Measurements from ENCODE around the gene SMIM5.

The SMIM5 gene

DNA sequence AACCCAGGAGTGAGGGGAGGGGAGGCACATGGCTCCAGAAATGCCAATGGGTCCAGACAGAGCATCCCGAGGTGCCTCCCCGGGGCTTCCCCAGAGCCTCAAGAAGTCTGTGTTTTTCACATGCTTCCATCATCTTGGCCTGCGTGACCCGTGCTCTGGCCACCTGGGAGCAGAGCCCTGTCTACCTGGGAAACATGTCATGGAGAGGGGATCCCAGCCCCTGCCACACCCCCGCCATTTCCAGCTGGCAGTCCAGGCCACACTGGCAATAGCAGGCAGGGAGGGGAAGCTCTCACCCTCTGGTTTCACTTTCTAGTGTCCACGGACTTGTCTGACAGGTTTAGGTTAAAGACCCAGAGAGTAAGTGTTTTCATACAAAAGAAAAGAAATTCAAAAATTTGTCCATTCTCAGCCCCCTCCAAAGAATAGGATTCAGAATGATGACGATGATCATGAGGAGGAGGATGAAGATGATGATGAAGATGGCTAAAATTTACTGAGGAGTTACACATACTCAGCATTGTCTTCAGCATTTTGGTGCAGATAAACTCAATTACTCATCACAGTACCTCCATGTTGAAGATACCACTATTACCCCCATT lies 9.0 kb downstream of the SMIM5 start:
- DNase-seq: peak; percentile 67

DNA sequence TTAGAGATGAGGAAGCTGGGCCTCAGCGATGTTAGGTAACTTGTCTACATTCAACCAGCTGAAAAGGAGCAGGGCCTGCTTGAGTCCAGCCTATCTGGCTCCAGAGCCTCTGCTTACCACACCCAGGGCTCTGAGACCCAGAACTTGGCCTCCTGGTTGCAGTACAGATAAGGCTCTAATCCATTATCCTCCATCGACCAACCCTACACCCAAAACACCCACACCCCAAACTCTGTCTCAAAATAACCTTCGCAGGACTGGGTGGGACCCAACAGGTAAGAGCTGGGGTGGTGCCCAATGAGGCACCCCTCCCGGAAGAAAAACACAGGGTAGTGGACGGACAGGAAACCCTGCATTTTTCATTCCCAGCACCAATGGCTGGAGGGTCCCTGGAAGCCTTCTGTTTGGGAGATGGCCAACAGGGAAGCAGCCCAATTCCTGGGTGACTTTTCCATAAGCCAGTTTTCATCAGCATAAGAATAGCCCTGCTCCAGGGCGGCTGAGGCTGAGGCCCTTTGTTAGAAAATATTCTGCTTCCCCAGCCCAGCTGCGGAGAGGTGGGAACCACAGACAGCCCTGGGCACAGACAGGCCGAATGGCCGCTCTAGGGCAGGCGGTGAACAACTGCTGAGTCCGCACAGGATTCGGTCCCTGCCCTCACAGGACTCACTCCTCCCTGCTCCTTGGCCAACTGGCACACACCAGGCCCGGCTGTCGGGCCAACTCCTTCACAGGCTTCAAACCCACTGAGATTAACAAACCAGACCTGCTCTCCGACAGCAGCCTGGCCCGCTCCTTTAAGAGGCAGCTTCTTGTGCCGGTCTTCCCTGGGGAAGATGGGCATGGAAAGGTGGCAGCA lies 9.8 kb downstream of the SMIM5 start:
- no peak for DNase-seq

DNA sequence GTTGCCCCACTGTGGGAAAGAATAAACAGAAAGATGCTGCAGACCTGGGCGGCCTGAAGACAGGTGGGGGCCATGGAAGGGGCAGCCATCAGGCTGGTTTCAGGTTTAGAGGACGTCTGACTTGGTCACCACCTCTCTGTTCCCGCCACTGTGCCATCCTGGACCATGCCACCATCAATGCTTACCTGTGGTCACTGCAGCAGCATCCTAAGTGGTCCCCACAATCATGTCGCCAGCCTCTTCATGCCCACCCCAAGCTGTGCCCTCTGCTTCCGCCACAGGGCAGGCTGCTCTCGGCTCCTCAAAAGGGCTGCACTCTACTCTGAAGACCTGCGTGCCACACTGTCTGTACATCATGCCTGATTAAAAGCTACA lies 10.4 kb downstream of the SMIM5 start:
- no peak for DNase-seq

DNA sequence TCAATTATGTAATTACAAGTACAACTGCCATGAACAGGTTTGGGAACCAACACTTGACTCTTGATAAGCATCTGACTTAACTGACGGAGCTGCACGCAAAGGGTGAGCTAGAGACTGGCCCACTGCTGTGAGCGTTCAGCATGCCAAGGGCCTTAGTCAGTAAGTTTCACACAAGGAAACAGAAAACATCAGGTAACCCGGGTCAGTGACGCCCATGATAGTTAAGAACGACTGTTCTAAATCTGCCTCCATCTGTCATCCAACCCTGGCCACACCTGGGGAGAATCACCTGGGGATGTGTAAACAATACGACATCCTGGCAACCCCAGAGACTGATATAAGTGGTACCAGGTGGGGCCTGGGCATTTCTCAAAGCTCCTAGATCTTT lies 12.3 kb downstream of the SMIM5 start:
- peak; percentile 92 for DNase-seq

DNA sequence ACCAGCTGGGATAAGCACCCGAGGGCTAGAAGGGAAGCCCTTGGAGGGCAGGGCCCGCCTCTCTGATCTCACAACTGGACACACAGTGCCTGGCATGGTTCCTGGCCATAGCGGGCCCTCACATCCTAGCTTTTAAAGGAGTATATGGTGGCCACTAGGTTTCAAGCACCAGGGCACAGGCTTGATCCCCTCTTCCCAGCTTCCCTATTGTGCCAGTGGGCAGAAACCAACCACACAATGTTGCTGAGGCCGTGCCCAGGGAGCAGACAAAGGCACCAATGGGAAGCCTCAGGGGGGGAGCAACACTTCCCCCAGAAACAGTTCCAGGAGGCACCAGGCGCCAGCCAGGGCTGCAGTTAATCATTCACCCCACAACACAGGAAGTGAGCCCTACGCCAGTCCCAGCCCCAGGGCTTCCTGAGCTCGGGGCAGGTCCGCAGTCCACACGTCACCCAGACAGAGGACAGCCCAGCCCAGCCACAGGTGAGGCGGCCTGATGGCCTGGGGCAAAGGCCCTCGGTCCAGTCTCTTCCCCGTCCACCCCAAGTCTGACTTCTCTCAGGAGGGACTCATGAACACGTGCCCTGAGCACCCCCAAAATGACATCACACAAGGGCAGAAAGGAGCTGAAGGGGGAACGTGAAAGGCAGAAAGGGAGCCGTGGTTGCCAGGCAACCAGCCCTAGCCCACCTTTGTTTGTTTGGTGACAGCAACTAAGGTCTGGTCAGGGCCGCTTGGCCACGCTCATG lies 12.8 kb downstream of the SMIM5 start:
- no peak for DNase-seq

DNA sequence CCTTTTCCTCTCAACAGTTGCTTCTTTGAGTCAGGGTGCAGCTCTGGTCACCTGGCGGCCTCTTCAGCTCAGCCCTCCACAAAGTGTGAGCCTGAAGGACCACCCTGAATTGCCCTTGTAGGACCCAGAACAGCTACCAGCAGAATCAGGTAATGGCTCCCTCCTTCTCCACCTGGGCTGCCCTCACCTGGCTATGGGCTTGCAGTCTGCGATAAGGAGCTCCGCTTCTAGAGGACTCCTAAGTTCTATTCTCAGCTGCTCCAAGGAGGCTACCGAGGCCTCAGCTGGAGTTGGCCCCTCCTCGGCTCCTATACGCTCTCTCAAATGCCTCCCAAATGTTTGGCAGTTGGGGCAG lies 13.4 kb downstream of the SMIM5 start:
- no peak for DNase-seq

DNA sequence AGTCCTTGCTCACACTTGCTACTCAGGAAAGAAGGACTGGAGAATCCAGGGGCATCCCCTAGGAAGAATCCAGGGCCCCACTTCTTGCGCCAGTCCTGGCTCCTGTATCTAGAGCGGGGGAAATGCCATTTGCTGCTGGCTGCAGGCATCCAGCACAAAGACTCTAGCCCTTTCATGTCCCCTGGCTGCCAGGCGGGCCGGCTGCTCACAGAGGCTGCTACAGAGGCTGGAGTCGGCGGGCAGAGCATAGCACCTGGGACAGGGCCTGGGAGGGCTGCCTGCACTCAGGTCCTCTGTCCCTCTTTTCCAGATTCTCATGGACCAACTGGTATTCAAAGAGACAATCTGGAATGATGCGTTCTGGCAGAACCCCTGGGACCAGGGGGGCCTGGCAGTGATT lies 13.8 kb downstream of the SMIM5 start:
- DNase-seq: no peak

DNA sequence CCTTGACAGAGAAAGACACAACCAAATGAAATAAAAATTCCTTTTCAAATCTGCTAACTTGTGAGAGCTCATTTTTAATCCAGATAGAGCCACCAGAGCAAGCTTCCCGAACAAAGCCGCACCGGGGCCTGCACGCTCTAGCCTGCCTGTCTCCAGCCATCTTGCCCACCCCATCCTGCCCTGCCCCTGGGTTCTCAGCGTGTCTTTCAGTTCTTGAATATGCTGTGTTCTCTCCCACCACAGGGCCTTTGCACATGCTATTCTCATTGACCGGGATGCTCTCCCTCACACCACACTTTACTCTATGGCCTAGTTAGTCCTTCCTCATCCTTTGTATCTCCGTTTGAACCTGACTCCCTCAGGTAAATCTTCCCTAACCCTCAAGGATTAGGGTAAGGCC lies 14.7 kb downstream of the SMIM5 start:
- no peak for DNase-seq

DNA sequence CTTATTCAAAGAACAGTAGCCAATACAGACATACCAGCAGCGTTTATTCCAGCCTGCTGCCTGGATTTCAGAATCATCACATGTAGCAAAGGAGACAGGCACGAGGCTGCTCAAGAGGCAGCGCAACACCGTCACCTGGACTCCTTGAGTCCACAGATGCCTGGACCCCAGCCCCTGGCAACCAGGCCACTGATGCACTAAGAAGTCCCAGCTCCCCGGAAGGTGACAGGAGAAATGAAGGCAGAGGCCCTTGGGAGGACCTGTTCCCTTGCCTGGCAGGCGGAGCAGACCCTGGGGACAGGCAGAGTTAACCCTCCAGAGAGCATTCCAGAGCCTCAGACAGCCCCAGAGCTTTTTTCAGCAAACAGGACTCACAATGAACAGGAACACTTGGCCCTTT lies 16.5 kb downstream of the SMIM5 start:
- DNase-seq: no peak

DNA sequence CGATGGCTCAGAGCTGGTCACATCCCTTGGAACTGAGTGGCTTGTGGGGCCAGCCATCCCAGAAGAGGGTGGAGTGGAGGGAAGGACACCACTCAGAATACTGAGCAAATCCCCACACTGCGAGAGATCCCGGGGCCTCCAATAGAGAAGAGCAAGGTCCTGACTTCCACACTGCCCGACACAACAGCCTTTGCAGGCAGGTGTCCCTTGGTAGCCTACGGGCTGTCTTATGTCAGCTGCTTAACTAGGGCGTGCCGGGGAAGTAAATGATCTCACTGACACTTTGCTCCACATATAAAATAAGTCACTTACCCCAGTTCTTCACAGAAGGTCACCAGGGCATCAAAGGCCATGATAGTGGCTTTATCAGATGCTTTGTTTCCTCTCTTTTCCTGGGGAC lies 17.6 kb downstream of the SMIM5 start:
- DNase-seq: no peak

DNA sequence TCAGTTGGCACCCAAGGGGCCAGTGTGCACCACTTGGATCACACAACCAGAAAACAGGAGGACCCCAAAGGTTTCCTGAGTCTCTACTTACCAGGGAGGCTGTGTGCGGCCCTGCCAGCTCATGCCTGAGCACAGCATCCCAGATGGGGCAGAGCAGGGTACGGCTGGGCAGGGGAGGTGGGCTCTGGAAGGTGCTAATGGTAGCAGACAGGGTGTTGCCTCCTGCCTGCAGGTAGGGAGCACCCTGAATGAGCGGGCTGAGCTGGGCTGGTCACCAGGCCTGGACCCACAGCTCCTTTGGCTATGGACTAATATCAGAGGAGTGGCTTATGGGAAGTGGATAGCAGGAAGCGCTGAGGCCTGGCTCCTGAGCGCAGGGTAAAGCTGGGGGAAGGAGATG lies 19.1 kb downstream of the SMIM5 start:
- no peak for DNase-seq

DNA sequence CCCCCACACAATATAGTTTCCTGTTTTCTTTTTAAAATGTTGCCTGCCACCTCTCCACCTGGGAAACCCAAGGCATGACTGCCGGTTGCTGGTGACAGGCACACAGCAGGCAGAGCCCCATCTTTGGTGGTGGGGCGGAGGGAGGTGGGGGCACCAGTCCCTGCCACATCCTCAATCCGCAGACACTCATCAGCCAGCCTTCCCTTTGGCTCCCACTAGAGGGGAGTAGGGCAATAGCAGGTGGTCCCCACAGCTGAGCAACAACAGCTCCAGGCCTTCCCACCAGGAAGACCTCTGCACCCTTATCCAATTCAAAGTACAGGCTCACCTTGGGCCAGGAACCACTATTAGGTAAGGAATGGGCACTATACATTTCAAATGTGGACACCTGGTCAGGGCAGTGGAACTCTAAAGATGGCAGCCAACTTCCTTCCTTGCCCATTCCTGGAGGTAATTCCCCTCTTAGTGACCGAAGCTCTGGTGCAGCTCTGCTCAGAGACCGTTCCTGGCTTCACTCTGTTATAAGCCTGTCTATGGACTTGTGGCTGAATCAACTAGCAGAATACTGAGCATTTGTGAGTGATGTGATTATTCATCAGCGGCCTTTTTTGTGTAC lies 19.8 kb downstream of the SMIM5 start:
- no peak for DNase-seq

DNA sequence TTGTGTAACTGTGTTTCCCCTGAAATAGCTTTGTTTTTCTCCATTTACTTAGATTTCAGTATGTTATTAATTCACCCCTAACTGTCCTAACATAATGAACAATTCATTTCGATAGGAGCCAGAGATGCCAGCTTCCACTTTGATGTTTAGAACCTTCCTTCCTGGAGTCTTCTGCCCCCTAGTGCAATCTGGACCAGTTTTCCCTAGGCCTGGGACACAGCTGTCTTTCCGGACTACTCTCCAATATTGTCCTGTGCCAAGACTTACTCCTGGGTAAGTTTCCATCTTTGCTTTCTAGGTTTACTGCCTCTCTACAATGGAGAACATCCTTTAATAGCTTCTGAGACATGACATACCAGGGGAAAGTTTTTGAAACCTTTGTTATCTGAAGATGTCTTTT lies 20.9 kb downstream of the SMIM5 start:
- no peak for DNase-seq

DNA sequence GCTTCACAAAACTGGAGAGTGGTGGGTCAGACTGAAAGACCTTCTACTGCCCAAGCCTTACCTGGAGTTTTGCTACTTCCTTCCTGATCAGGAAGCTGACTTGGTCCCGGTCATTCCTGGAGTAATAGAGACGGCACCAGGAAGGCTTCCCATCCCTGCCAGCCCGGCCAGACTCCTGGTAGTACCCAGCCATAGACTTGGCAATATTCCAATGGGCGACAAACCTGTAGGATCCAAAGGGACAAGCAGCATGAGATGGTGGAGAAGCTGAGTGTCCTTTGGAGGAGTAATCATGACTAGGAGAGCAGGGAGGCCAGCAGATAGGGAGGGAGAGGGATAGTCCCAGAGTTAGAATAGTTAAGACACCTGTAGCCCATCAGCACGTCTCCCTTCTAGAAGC lies 25.0 kb downstream of the SMIM5 start:
- DNase-seq: no peak

DNA sequence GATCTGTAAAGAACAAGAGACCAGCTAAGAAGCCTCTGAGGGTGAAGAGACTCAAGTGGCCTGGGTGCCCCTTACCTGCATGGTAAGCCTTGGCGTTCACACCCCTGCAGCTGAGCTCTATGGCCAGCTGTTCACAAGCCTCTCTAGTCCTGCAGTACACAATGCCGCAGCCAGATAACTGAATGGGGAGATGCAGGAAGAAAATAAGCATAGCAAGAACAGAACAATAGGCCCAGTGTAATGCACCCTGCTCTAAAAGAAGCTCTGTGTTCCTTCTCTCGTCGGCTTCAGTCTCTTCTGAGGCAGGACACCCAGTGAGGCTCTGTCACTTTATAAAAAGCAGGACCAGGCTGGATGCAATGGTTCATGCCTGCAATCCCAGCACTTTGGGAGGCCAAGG lies 28.3 kb downstream of the SMIM5 start:
- no peak for DNase-seq

DNA sequence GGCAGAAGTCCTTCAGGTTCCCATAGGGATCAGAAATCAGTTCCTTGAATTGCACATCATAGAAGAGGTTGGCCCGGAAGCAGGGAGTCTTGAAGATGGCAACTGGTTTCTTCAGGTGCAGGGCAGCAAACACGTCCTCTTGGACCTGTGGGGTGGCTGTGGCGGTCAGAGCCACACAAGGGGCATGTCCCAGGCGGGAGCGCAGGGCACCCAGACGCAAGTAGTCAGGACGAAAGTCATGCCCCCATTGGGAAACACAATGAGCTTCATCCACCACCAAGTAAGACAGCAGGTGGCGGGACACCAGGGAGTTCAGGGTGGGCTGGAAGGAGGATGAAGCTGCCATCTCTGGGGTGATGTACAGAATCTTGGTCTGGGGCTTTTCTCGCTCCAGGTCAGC lies 29.3 kb downstream of the SMIM5 start:
- no peak for DNase-seq

DNA sequence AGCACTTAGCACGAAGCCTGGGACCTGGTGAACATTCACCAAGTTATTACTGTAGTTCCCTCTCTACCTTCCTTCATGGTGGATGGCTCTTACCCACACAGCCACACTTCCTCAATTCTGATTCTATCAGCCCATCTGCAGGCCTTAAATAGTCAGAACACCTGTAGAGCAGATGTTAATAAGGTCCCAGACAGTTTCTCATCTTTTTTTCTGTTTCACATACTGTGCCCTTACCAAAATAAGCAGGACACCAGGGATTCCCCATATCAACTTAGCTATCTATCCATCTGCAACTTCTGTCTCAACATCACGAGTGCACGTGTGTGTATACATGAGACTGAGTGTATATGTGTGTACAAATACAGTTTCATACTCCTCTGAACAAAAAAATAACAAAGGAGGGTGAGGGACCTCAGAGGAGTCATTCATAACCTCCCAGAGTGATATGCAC lies 30.9 kb downstream of the SMIM5 start:
- no peak for DNase-seq

DNA sequence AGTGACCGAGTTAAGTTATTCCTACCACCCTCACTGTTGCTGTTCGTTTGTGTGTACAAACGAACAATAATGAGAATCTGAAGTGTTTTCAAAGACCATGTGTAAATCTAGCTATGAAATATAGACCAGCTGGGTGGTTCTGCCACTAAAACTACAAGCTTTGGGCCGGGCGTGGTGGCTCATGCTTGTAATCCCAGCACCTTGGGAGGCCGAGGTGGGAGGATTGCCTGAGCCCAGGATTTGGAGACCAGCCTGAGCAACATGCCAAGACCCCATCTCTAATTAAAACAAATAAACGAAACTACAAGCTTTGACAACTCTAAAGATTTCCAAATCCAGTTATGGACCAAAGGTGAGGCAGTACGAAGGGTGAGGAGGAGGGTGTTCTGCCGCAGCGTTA lies 32.7 kb downstream of the SMIM5 start:
- no peak for DNase-seq

DNA sequence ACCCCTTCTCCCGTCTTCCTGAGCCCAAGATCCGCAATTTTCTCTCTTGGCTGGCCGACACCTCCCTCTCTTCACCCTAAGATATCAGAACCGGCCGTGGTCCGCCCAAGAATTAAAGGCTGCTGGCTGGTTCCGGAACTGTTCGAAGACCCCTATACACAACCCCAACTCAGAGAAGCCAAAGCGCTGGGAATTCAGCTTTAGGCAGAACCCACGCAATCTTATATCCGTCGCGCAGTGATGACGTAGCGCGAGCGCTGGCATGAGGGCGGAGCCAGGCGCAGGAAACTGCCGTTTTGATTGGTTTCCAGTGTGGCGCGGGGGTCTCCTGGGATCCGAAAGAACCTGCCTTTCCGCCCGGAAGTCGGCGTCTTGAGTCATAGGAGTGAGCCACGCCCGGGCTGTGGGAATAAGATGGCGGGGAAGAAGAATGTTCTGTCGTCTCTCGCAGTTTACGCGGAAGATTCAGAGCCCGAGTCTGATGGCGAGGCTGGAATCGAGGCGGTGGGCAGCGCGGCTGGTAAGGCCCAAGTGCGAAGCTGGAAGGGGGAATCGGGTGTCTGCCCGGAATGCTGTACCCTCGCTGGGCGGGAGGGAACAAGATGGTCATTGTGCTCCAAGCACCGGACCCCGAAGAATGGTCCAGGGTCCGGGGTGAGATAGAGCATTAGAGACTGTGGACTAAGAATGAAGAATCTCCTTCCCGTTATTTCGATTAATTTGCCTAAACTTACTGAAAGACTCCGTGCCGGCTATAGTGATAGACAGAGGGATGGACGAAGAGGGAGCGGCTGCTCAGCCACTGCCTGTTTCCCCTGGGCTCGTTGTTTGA lies 33.9 kb downstream of the SMIM5 start, which contains the start of the genes RECQL5 and SAP30BP:
TSS of gene RECQL5 (minus strand) at position 196 of the 832 bp plus-strand sequence. CDS start 597 bp downstream, outside the sequence.
TSS of gene SAP30BP (plus strand) at position 380 of the 832 bp plus-strand sequence. CDS start at position 415, 35 bp downstream.
- DNase-seq: peak; percentile 97

DNA sequence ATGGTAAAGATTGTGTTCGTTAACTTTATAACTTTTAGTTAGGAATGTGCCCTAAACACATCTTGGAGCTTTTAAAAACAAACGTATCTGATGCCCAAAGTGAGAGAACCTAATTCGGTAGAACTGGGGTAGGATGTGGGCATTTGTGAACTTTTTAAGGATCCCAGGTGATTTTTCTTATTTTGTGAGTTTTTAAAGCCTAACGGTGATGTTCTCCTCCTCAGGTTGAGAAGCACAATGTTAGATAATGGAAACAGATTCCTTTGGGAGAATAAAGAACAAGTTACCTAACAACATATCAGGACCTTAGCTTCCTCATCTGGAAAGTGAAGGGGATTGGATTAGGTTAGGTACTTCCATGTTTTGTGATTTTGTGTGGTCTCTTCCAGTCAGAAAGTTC lies 34.6 kb downstream of the SMIM5 start:
- DNase-seq: no peak

DNA sequence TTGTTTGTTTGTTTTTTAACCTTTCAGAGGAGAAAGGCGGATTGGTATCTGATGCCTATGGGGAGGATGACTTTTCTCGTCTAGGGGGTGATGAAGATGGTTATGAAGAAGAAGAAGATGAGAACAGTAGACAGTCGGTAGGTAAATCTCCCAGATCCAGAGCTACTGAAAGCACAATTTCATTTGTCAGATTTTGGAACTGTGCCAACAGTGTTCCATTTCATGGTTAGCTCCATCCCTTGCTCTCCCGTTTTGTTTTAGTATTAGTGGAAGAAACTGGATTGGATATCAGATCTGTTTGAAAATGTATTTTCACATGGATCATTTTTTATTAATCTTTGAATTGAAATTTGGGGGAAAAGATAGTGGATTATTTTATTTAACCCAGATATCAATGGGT lies 35.3 kb downstream of the SMIM5 start:
- DNase-seq: no peak

DNA sequence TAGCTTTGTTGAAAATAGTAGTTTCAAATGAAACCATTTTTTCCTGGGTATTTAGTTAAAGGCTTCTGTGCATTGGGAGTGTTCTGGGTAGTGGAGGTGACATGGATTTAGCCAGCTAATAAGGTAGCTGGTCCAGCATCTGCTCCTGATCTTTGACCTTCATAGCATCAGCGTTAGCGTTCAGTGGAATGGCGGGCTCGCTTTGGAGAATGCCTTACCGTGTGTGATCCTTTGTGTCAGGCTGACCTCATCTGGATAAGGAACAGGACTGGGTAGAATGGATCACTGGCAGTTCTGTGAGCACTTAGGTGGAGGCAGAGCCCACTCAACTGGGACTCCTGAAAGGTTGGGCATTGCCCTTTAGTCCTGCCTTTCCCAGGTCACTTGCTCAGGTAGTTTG lies 37.6 kb downstream of the SMIM5 start:
- no peak for DNase-seq

DNA sequence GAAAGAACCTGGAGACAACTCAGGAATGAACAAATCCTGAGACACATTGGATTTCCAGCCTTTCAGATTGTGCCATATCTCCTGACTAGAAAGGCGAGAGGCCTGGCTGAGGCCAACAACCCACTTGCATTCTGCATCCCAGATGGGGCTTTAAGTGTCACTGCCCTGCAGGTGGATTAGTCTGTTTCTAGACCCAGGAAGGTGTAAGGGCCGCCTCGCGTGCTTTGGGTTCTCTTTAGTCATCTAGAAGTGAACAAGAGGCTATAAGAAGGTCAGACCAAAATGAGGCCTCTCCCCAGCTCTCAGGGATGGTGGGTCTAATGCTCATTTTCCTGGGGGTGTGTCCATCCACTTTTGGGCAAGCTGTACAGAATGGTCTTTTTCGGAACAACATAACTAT lies 38.8 kb downstream of the SMIM5 start:
- no peak for DNase-seq

Data from NCI-H510A (cell line).